Measurements from ENCODE around the gene NR2C2. TPM values are rescaled to one million over a fixed set of nuclear protein-coding genes. Genes with fewer than 3 reads are reported as not detected.

Gene NR2C2
- total RNA-seq, 2 donors from 2014 or later: 54.4 to 60.8 TPM

DNA sequence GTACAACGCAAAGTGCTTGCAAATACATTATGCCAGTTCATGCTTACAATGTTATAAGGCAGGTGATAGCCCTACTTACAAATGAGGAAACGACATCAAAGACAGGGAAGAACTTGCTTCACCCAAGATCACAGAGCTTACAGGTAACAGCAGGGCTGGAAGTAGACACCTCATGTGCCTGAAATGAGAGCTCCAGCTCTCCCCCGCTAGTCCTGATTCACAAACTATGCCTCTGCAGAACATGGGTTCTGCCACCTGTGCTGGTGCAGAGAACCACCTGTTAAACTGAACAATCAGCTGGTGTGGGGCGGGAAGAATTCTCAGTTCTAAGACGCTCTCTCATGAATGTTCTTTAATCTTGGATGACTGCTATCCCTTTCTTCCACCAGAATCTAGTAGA is 144.2 kb downstream of the NR2C2 start:
- no peak overlapping the region for H3K27ac Mint-ChIP-seq
- no peak for DNase-seq
- no peaks in the 10 kb centered on the region for H3K9me3 ChIP-seq (ENCODE audit: control insufficient read depth, low read length)
- no peak overlapping the region for H3K27ac ChIP-seq (ENCODE audit: low read depth, low read length)
- no peak overlapping the region for H3K4me3 Mint-ChIP-seq
- no peaks in the 10 kb centered on the region for H3K27me3 ChIP-seq (ENCODE audit: control insufficient read depth, insufficient read depth, low read length, poor library complexity, severe bottlenecking)
- TF ChIP-seq, protein P1, sequence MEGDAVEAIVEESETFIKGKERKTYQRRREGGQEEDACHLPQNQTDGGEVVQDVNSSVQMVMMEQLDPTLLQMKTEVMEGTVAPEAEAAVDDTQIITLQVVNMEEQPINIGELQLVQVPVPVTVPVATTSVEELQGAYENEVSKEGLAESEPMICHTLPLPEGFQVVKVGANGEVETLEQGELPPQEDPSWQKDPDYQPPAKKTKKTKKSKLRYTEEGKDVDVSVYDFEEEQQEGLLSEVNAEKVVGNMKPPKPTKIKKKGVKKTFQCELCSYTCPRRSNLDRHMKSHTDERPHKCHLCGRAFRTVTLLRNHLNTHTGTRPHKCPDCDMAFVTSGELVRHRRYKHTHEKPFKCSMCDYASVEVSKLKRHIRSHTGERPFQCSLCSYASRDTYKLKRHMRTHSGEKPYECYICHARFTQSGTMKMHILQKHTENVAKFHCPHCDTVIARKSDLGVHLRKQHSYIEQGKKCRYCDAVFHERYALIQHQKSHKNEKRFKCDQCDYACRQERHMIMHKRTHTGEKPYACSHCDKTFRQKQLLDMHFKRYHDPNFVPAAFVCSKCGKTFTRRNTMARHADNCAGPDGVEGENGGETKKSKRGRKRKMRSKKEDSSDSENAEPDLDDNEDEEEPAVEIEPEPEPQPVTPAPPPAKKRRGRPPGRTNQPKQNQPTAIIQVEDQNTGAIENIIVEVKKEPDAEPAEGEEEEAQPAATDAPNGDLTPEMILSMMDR (conservative IDR thresholded peaks at IDR 0.05): no peak
- H3K36me3 Mint-ChIP-seq (ENCODE audit: low read depth): peaks cover 36% of the 10 kb centered on the region
- WGBS, 2 experiments (ENCODE audit: insufficient coverage in 1 of 2, insufficient read length in 1 of 2): 91 to 100% methylated on average over 3 to 5 of the region's 5 CpGs
- H3K4me1 ChIP-seq (ENCODE audit: control insufficient read depth, insufficient read depth, low read length): no peaks in the 10 kb centered on the region
- H3K36me3 ChIP-seq (ENCODE audit: control insufficient read depth, insufficient read depth, low read length): peaks cover 76% of the 10 kb centered on the region
- H3K4me1 Mint-ChIP-seq: no peaks in the 10 kb centered on the region
- H3K9me3 Mint-ChIP-seq: no peaks in the 10 kb centered on the region
- no peak overlapping the region for H3K4me3 ChIP-seq (ENCODE audit: low read length)
- no peak overlapping the region for H3K9ac ChIP-seq (ENCODE audit: extremely low read depth, low read length, poor library complexity, severe bottlenecking)
- H3K27me3 Mint-ChIP-seq (ENCODE audit: insufficient read depth): no peaks in the 10 kb centered on the region

DNA sequence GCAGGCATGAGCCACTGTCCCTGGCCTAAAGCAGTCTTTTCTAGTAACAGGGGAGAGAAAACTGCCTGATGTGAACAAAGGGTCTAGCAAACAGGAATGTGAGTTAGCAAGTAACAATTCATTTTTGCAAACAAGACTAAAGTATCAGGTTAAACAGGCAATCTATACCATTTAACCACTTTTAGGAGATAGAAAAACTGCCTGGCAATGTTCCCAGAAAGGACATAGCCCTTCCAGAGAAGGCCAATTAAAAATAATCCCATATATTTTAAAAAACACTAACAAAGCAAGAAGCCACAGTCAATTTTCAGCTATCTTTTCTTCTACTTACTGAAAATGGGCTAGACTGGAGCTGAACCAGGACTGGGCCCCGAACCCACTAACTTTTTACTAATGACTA is 145.3 kb downstream of the NR2C2 start:
- Histone ChIP-seq H3K27ac (ENCODE audit: low read depth, low read length) (no peak overlapping the region), H3K9ac (ENCODE audit: extremely low read depth, low read length, poor library complexity, severe bottlenecking) (no peak overlapping the region), H3K4me3 (ENCODE audit: low read length) (no peak overlapping the region), H3K9me3 (ENCODE audit: control insufficient read depth, low read length) (no peaks in the 10 kb centered on the region), H3K36me3 (ENCODE audit: control insufficient read depth, insufficient read depth, low read length) (peaks cover 66% of the 10 kb centered on the region), H3K27me3 (ENCODE audit: control insufficient read depth, insufficient read depth, low read length, poor library complexity, severe bottlenecking) (no peaks in the 10 kb centered on the region), H3K4me1 (ENCODE audit: control insufficient read depth, insufficient read depth, low read length) (no peaks in the 10 kb centered on the region)
- Mint-ChIP-seq H3K36me3 (ENCODE audit: low read depth) (peaks cover 34% of the 10 kb centered on the region), H3K27me3 (ENCODE audit: insufficient read depth) (no peaks in the 10 kb centered on the region), H3K4me3 (no peak overlapping the region), H3K4me1 (no peaks in the 10 kb centered on the region), H3K27ac (no peak overlapping the region), H3K9me3 (no peaks in the 10 kb centered on the region)
- DNase-seq: no peak
- WGBS, 2 experiments (ENCODE audit: insufficient coverage in 1 of 2, insufficient read length in 1 of 2): 92 to 100% methylated on average over 1 of the region's 1 CpG
- TF ChIP-seq, protein P1 (conservative IDR thresholded peaks at IDR 0.05): no peak

DNA sequence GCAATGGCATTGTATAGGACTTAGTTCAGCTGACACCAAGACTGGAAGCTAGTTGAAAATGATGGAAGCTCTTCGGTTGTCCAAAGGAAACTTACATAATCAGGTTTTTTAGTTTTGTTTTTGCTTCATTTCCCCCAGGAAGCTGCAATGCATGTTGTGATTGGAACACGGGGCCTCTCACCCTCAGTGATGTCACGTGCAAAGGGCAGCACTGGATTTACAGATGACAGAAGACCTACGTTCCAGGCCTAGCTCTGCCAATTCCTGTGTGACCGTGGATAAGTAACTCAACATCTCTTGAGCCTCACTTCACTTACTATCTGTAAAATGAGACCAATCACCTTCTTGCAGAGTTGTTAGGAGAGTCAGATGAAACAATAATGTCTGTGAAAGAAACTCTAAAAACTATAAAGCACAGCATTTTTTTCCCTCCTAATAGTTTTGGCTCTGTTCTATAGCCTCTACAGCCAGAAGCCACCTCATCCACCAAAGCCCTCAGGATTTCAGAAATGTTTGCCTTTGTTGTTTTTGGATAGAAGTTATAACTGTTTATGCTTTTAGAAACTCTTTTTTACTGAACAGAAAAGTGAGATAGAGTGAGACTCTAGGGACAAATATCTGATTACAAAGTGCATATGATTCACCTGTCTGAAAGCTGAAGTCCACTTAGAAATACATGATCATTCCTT is 146.9 kb downstream of the NR2C2 start:
- Mint-ChIP-seq H3K9me3 (no peaks in the 10 kb centered on the region), H3K36me3 (ENCODE audit: low read depth) (peaks cover 32% of the 10 kb centered on the region)

More for the DNA sequence above, 146.9 kb downstream of the NR2C2 start:
- H3K4me1 Mint-ChIP-seq: peaks cover 5% of the 10 kb centered on the region
- Histone ChIP-seq H3K27me3 (ENCODE audit: control insufficient read depth, insufficient read depth, low read length, poor library complexity, severe bottlenecking) (no peaks in the 10 kb centered on the region), H3K9me3 (ENCODE audit: control insufficient read depth, low read length) (no peaks in the 10 kb centered on the region), H3K4me1 (ENCODE audit: control insufficient read depth, insufficient read depth, low read length) (no peaks in the 10 kb centered on the region), H3K36me3 (ENCODE audit: control insufficient read depth, insufficient read depth, low read length) (peaks cover 56% of the 10 kb centered on the region), H3K4me3 (ENCODE audit: low read length) (no peak overlapping the region), H3K27ac (ENCODE audit: low read depth, low read length) (no peak overlapping the region), H3K9ac (ENCODE audit: extremely low read depth, low read length, poor library complexity, severe bottlenecking) (no peak overlapping the region)
- no peaks in the 10 kb centered on the region for H3K27me3 Mint-ChIP-seq (ENCODE audit: insufficient read depth)
- no peak overlapping the region for H3K4me3 Mint-ChIP-seq
- no peak for DNase-seq
- TF ChIP-seq, protein P1 (conservative IDR thresholded peaks at IDR 0.05): no peak
- H3K27ac Mint-ChIP-seq: no peak overlapping the region
- 97 to 98% methylated on average over 3 to 5 of the region's 5 CpGs for WGBS, 2 experiments (ENCODE audit: insufficient coverage in 1 of 2, insufficient read length in 1 of 2)

Measured in endodermal cell (in vitro differentiated cells).